HEK293T (cell line): ENCODE results near the gene TENT5A.

Experiments
- CTCF ChIA-PET: fragments of 350-600 bp; formaldehyde crosslinking; extraction: SDS; loops from one replicate; lab custom pipeline; 2021; ENCODE audit warnings: antibody characterized with exemption, inconsistent platforms; lab: Yijun Ruan, JAX
- POLR2A ChIA-PET: fragments of 350-600 bp; formaldehyde crosslinking; extraction: SDS; loops from one replicate; lab custom pipeline; 2020; ENCODE audit warnings: antibody characterized with exemption, inconsistent platforms; lab: Yijun Ruan, JAX
- DNase-seq: peaks from one replicate; pipeline ENCODE4 v3.0.0; 2012; ENCODE audit warnings: mixed read lengths; ENCODE audit errors: extremely low spot score
- ARNT ChIP-seq: fragments of 450-650 bp; IDR thresholded peaks from 2 replicates; pipeline ENCODE4 v1.6.1; 2017; ENCODE audit warnings: mild to moderate bottlenecking
- BHLHE40 ChIP-seq: fragments of 450-650 bp; IDR thresholded peaks from 2 replicates; pipeline ENCODE4 v1.6.1; 2016; ENCODE audit warnings: mild to moderate bottlenecking, moderate library complexity, borderline replicate concordance
- CTBP1 ChIP-seq: fragments of 450-650 bp; IDR thresholded peaks from 2 replicates; pipeline ENCODE4 v1.6.1; 2016; ENCODE audit warnings: borderline replicate concordance
- ELF4 ChIP-seq: fragments of 450-650 bp; IDR thresholded peaks from 2 replicates; pipeline ENCODE4 v1.6.1; 2017; ENCODE audit warnings: antibody characterized with exemption
- FOXA1 ChIP-seq: fragments of 450-650 bp; IDR thresholded peaks from 2 replicates; pipeline ENCODE4 v1.6.1; 2016; ENCODE audit warnings: mild to moderate bottlenecking
- FOXK2 ChIP-seq: fragments of 450-650 bp; IDR thresholded peaks from 2 replicates; pipeline ENCODE4 v1.6.1; 2016; ENCODE audit warnings: mild to moderate bottlenecking
- FOXM1 ChIP-seq: fragments of 450-650 bp; IDR thresholded peaks from 2 replicates; pipeline ENCODE4 v1.6.1; 2017; ENCODE audit warnings: mild to moderate bottlenecking, borderline replicate concordance
- HDGF ChIP-seq: fragments of 450-650 bp; IDR thresholded peaks from 2 replicates; pipeline ENCODE4 v1.6.1; 2017; ENCODE audit warnings: antibody characterized with exemption, borderline replicate concordance
- L3MBTL2 ChIP-seq: fragments of 450-650 bp; conservative IDR thresholded peaks from 2 replicates; pipeline ENCODE4 v1.6.1; 2016; ENCODE audit warnings: mild to moderate bottlenecking
- LEF1 ChIP-seq: fragments of 450-650 bp; IDR thresholded peaks from 2 replicates; pipeline ENCODE4 v1.6.1; 2017; ENCODE audit warnings: mild to moderate bottlenecking, borderline replicate concordance
- NFRKB ChIP-seq: fragments of 450-650 bp; IDR thresholded peaks from 2 replicates; pipeline ENCODE4 v1.6.1; 2016; ENCODE audit warnings: mild to moderate bottlenecking, moderate library complexity
- PKNOX1 ChIP-seq: fragments of 450-650 bp; IDR thresholded peaks from 2 replicates; pipeline ENCODE4 v1.6.1; 2016
- SP1 ChIP-seq: fragments of 450-650 bp; IDR thresholded peaks from 2 replicates; pipeline ENCODE4 v1.6.1; 2017
- SUZ12 ChIP-seq: fragments of 450-650 bp; IDR thresholded peaks from 2 replicates; pipeline ENCODE4 v1.6.1; 2016; ENCODE audit warnings: mild to moderate bottlenecking
- TARDBP ChIP-seq: fragments of 450-650 bp; IDR thresholded peaks from 2 replicates; pipeline ENCODE4 v1.6.1; 2016
- ZNF384 ChIP-seq: fragments of 450-650 bp; IDR thresholded peaks from 2 replicates; pipeline ENCODE4 v1.6.1; 2016

The TENT5A gene

GRCh38 chr6:81795890-81796289, 43.4 kb upstream of the TENT5A start:
- ChIA-PET POLR2A (no interaction called here), CTCF (no interaction called here)
- TF ChIP-seq TARDBP (no peak), LEF1 (no peak), HDGF (no peak), SUZ12 (no peak), PKNOX1 (no peak), FOXM1 (no peak), ELF4 (no peak), BHLHE40 (no peak), CTBP1 (no peak), ZNF384 (no peak), SP1 (no peak), FOXA1 (no peak), FOXK2 (no peak), L3MBTL2 (no peak), ARNT (no peak), NFRKB (no peak)
- no peak for DNase-seq

- TF ChIP-seq FOXA1 (no peak), BHLHE40 (no peak), ELF4 (no peak), ZNF384 (no peak), FOXK2 (no peak), SUZ12 (no peak), L3MBTL2 (no peak), FOXM1 (no peak), PKNOX1 (no peak), TARDBP (no peak), ARNT (no peak)
- DNase-seq = no peak
- POLR2A ChIA-PET = no interaction called here
- CTCF ChIA-PET = no interaction called here
Measured at GRCh38 chr6:81793821-81794475, 41.5 kb upstream of the TENT5A start.

GRCh38 chr6:81792826-81793225, 40.3 kb upstream of the TENT5A start:
- TF ChIP-seq CTBP1 (no peak), ELF4 (no peak), LEF1 (no peak), TARDBP (no peak), FOXK2 (no peak), ZNF384 (no peak), L3MBTL2 (no peak), FOXM1 (no peak), FOXA1 (no peak), NFRKB (no peak), SUZ12 (no peak), PKNOX1 (no peak), BHLHE40 (no peak)
- ChIA-PET POLR2A (no interaction called here), CTCF (interaction anchor here (0.7 kb wide), 1 partner anchor 145 kb away, joined by 4 read pairs; no protein-coding TSS in a partner anchor)
- no peak for DNase-seq

- POLR2A ChIA-PET = no interaction called here
- CTCF ChIA-PET = no interaction called here
- no peak for TF ChIP-seq ELF4
- no peak for TF ChIP-seq CTBP1
- no peak for TF ChIP-seq PKNOX1
- no peak for TF ChIP-seq L3MBTL2
- TF ChIP-seq SUZ12 = no peak
- TF ChIP-seq TARDBP = no peak
- TF ChIP-seq ARNT = no peak
- no peak for TF ChIP-seq LEF1
- TF ChIP-seq FOXA1 = no peak
- DNase-seq = no peak
Measured at GRCh38 chr6:81791756-81792155, 39.3 kb upstream of the TENT5A start.

- ChIA-PET POLR2A (no interaction called here), CTCF (no interaction called here)
- no peak for DNase-seq
- no peak for TF ChIP-seq LEF1
- no peak for TF ChIP-seq ZNF384
- TF ChIP-seq CTBP1 = no peak
- no peak for TF ChIP-seq NFRKB
- TF ChIP-seq FOXA1 = no peak
- no peak for TF ChIP-seq ARNT
- no peak for TF ChIP-seq ELF4
- TF ChIP-seq HDGF = no peak
- no peak for TF ChIP-seq FOXK2
- no peak for TF ChIP-seq TARDBP
- no peak for TF ChIP-seq SUZ12
- no peak for TF ChIP-seq BHLHE40
- TF ChIP-seq L3MBTL2 = no peak
- no peak for TF ChIP-seq FOXM1
- TF ChIP-seq PKNOX1 = no peak
- TF ChIP-seq SP1 = no peak
Measured at GRCh38 chr6:81790034-81790433, 37.6 kb upstream of the TENT5A start.
